ENCODE measurements around the gene GAL3ST2.

DNA sequence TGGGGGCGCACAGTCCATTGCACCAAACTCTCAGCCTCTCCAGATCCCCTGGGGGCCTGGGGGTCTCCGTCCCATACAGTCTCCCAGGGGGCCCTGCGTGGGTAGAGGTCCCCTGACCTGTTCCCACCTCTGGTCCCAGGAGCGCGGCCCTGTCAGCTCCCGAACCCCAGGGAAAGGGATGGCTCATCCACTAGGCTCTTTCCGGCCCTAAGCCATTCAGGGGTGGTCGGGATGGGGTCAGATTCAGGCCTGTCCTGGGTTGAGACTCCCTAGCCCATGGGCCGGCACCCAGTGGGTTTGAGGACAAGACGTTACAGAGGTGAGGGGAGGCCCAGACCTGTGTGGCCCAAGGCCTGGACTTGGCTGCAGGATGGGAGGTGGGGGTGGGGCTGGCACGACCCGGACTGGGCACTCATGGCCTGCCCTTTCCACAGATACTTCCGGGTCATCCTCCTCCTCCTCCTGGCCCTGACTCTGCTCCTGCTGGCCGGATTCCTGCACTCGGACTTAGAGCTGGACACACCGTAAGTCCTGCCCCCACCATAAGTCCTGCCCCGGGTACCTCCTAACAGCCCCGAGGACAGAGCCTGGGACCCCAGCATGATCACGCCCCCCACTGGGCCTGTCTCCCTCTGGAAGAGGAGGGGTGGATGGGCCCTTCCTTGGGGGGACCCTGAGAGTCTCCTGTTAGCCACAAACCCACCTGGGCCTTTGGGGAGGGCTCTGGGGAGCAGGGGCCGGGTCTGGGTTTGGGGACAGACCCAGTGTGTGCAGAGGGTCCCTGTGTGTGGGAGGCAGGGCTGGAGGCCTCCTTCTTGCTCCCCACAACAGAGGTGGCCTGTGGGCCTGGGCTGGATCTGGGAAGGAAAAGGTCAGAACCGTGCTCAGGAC is 22.3 kb downstream of the GAL3ST2 start:
- TF ChIP-seq TAF1 (IDR thresholded peaks at IDR 0.05; ENCODE audit: low read depth, low read length), result no peak
- TF ChIP-seq POLR2A (IDR thresholded peaks at IDR 0.05; ENCODE audit: low read depth, low read length), result no peak
- TF ChIP-seq POLR2AphosphoS5 (IDR thresholded peaks at IDR 0.05; ENCODE audit: low read depth, low read length), result no peak
- TF ChIP-seq PAX5 (IDR thresholded peaks at IDR 0.05; ENCODE audit: insufficient read depth, low read length, severe bottlenecking), result no peak
- no peak for TF ChIP-seq SPI1 (IDR thresholded peaks at IDR 0.05; ENCODE audit: low read depth, low read length)

Measured in GM12891 (cell line).